ENCODE results near the gene CYBA. TPM values are rescaled to one million over a fixed set of nuclear protein-coding genes. Genes with fewer than 3 reads are reported as not detected.
"Not testable (repeated sequence)": the region's sequence is repeated elsewhere in the genome, so short reads cannot be mapped to it uniquely, and the experiment has no call there.

The CYBA gene
- total RNA-seq, 2 donors from 2014 or later: 188 to 220 TPM

GRCh38 chr16:88610909-88611812, 39.7 kb downstream of the CYBA start:
- peaks cover 4% of the 10 kb centered on the region for H3K4me1 ChIP-seq (ENCODE audit: control insufficient read depth, insufficient read depth, low read length)
- H3K9ac ChIP-seq (ENCODE audit: extremely low read depth, low read length, poor library complexity, severe bottlenecking): no peak overlapping the region
- H3K4me3 ChIP-seq (ENCODE audit: low read length): no peak overlapping the region
- peaks cover 64% of the 10 kb centered on the region for H3K36me3 ChIP-seq (ENCODE audit: control insufficient read depth, insufficient read depth, low read length)
- no peaks in the 10 kb centered on the region for H3K27me3 ChIP-seq (ENCODE audit: control insufficient read depth, insufficient read depth, low read length, poor library complexity, severe bottlenecking)
- no peak overlapping the region for H3K27ac ChIP-seq (ENCODE audit: low read depth, low read length)
- Mint-ChIP-seq H3K4me1 (peaks cover 11% of the 10 kb centered on the region), H3K27me3 (ENCODE audit: insufficient read depth) (no peaks in the 10 kb centered on the region), H3K4me3 (no peak overlapping the region), H3K27ac (no peak overlapping the region), H3K36me3 (ENCODE audit: low read depth) (peaks cover 49% of the 10 kb centered on the region), H3K9me3 (no peaks in the 10 kb centered on the region)
- H3K9me3 ChIP-seq (ENCODE audit: control insufficient read depth, low read length): no peaks in the 10 kb centered on the region
- TF ChIP-seq, protein P1, sequence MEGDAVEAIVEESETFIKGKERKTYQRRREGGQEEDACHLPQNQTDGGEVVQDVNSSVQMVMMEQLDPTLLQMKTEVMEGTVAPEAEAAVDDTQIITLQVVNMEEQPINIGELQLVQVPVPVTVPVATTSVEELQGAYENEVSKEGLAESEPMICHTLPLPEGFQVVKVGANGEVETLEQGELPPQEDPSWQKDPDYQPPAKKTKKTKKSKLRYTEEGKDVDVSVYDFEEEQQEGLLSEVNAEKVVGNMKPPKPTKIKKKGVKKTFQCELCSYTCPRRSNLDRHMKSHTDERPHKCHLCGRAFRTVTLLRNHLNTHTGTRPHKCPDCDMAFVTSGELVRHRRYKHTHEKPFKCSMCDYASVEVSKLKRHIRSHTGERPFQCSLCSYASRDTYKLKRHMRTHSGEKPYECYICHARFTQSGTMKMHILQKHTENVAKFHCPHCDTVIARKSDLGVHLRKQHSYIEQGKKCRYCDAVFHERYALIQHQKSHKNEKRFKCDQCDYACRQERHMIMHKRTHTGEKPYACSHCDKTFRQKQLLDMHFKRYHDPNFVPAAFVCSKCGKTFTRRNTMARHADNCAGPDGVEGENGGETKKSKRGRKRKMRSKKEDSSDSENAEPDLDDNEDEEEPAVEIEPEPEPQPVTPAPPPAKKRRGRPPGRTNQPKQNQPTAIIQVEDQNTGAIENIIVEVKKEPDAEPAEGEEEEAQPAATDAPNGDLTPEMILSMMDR (conservative IDR thresholded peaks at IDR 0.05): peak; percentile 48
- 61 to 62% methylated on average over 27 to 49 of the region's 49 CpGs for WGBS, 2 experiments (ENCODE audit: insufficient coverage in 1 of 2, insufficient read length in 1 of 2)
- DNase-seq: peak; percentile 71

DNA sequence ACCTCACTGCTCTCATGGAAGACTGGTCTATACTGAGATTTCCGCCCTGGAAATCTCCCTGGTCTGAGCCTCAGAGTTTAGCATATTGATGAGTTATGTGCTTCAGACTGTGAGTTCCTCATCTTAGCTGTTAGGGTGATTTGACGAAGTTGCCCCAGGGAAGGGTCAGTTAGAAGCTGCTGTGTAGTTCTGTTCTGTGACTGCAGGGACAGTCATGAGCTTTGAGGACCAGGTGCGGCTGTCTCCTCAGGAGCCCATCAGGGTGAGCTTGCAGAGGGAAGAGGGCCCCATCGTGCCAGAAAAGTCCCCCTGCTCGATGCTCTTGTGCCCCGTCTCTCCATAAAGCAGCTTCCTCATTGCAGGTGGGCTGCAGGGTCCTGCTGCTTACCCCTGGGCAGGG, 40.8 kb downstream of the CYBA start:
- H3K4me1 ChIP-seq (ENCODE audit: control insufficient read depth, insufficient read depth, low read length): no peaks in the 10 kb centered on the region
- Mint-ChIP-seq H3K36me3 (ENCODE audit: low read depth) (peaks cover 52% of the 10 kb centered on the region), H3K27ac (no peak overlapping the region), H3K4me1 (peaks cover 5% of the 10 kb centered on the region), H3K27me3 (ENCODE audit: insufficient read depth) (no peaks in the 10 kb centered on the region), H3K9me3 (no peaks in the 10 kb centered on the region), H3K4me3 (no peak overlapping the region)
- no peak overlapping the region for H3K4me3 ChIP-seq (ENCODE audit: low read length)
- no peaks in the 10 kb centered on the region for H3K27me3 ChIP-seq (ENCODE audit: control insufficient read depth, insufficient read depth, low read length, poor library complexity, severe bottlenecking)
- H3K9ac ChIP-seq (ENCODE audit: extremely low read depth, low read length, poor library complexity, severe bottlenecking): no peak overlapping the region
- 88 to 94% methylated on average over 3 to 6 of the region's 6 CpGs for WGBS, 2 experiments (ENCODE audit: insufficient coverage in 1 of 2, insufficient read length in 1 of 2)
- no peaks in the 10 kb centered on the region for H3K9me3 ChIP-seq (ENCODE audit: control insufficient read depth, low read length)
- no peak overlapping the region for H3K27ac ChIP-seq (ENCODE audit: low read depth, low read length)
- TF ChIP-seq, protein P1 (conservative IDR thresholded peaks at IDR 0.05): peak; percentile 68
- H3K36me3 ChIP-seq (ENCODE audit: control insufficient read depth, insufficient read depth, low read length): peaks cover 71% of the 10 kb centered on the region
- peak; percentile 70 for DNase-seq

GRCh38 chr16:88609426-88609825, 41.4 kb downstream of the CYBA start:
- H3K9me3 Mint-ChIP-seq; H3K4me1 Mint-ChIP-seq; H3K4me3 Mint-ChIP-seq; H3K27me3 ChIP-seq (ENCODE audit: control insufficient read depth, insufficient read depth, low read length, poor library complexity, severe bottlenecking); H3K4me1 ChIP-seq (ENCODE audit: control insufficient read depth, insufficient read depth, low read length); H3K9ac ChIP-seq (ENCODE audit: extremely low read depth, low read length, poor library complexity, severe bottlenecking); H3K9me3 ChIP-seq (ENCODE audit: control insufficient read depth, low read length); H3K27ac ChIP-seq (ENCODE audit: low read depth, low read length); H3K4me3 ChIP-seq (ENCODE audit: low read length); H3K27me3 Mint-ChIP-seq (ENCODE audit: insufficient read depth); H3K27ac Mint-ChIP-seq; DNase-seq: not testable (repeated sequence)
- 87 to 94% methylated on average over 7 to 8 of the region's 8 CpGs for WGBS, 2 experiments (ENCODE audit: insufficient coverage in 1 of 2, insufficient read length in 1 of 2)
- H3K36me3 Mint-ChIP-seq (ENCODE audit: low read depth): peaks cover 52% of the 10 kb centered on the region
- peaks cover 77% of the 10 kb centered on the region for H3K36me3 ChIP-seq (ENCODE audit: control insufficient read depth, insufficient read depth, low read length)
